GM21529 (cell line): Measurements from ENCODE around the gene ZSWIM8.
"Not testable (repeated sequence)": the region's sequence is repeated elsewhere in the genome, so short reads cannot be mapped to it uniquely, and the experiment has no call there.

Source experiments
- ATAC-seq: cut with Tn5 transposase; IDR thresholded peaks from one replicate; pipeline ENCODE4 v1.9.1; 2021; ENCODE audit not compliant: unreplicated experiment

Gene ZSWIM8

DNA sequence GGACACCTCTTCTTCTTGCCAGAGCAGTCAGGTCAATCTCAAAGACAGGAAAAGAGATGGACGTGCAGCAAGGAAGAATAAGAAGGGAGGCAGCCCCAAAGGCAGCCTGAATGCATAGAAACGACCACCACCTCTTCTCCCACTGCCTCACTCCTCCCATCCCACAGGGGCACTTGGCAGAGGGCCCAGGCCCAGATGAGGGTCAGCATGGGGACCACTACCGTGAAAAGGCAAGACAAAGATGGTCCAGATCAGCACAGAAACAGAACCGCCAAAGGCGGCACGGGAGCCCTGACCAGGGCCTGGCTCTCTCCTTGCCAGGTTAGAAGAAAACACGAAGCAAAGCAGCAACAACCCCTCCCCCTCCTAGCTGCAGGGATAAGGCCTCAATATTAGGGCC, 27.9 kb downstream of the ZSWIM8 start:
- ATAC-seq: no peak

GRCh38 chr10:73814276-73814895, 29.0 kb downstream of the ZSWIM8 start:
- ATAC-seq: no peak

- ATAC-seq: no peak
Measured at GRCh38 chr10:73814896-73815718, 29.7 kb downstream of the ZSWIM8 start.

- ATAC-seq: no peak
Measured at GRCh38 chr10:73815719-73816030, 30.3 kb downstream of the ZSWIM8 start.

GRCh38 chr10:73816917-73817729, 31.7 kb downstream of the ZSWIM8 start:
- no peak for ATAC-seq

GRCh38 chr10:73817826-73818225, 32.4 kb downstream of the ZSWIM8 start:
- no peak for ATAC-seq

- ATAC-seq: no peak
Measured at GRCh38 chr10:73818402-73818801, 33.0 kb downstream of the ZSWIM8 start.

GRCh38 chr10:73819081-73819480, 33.7 kb downstream of the ZSWIM8 start:
- no peak for ATAC-seq

DNA sequence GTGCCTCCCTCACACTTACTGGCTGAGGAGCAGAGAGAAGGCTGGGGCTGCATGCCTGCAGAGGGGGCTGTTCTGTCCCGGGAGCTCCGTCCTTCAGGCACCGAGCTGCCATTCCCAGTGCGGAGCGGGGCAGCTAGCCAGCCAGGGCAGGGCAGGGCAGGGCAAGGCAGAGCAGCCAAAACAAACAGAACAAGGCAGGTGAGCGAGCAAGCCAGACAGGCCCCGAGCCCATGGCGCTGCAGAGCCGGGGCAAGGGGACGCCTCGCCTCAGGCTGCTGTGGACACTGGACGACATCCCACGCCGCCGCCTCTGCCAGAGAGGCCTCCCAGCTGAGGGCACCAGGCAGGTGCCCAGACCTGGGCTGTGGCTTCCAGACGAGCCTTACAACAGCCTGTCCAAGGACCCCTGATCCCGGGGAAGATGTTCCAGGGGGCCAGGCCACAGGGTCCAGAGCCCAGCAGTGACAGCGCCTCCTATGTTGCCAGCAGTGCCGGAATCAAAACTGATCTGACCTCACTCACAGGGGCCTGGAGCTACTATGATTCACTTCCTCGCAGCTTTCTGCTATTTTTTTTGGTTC, 34.2 kb downstream of the ZSWIM8 start:
- ATAC-seq: no peak

- no peak for ATAC-seq
Measured at GRCh38 chr10:73823391-73823790, 38.0 kb downstream of the ZSWIM8 start.

- ATAC-seq: no peak
Measured at GRCh38 chr10:73824146-73824725, 38.8 kb downstream of the ZSWIM8 start.

DNA sequence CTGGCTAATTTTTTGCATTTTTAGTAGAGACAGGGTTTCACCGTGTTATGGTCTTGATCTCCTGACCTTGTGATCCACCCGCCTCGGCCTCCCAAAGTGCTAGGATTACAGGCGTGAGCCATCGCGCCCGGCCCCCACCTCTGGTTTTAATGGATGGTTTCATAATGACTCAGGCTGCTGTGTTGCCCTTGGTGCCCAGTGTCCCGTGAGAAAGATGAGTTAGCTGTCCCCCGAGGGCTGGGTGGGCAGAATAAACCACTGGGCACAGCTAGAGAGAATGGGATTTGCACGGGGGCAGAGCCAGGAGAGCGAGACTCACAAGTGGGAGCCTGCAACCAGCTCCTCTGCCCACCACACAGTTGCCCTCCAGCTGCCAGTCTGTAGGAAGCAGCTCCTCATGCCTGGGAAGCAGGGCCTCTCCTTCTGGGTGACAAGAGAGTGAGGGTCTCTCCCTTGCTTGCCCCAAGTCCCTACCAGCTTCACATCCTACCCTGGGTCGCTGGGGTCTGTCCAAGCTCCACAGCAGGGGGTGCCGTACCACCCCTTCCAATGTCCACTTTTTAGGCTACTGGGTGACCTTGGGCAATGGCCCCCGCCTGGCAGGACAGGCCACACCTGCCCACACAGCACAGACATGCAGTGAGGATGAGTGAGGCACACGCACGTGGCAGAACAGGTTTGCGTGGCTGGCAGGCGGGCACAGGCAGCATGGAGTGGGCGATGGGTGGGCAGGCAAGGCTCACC, 42.1 kb downstream of the ZSWIM8 start:
- ATAC-seq: no peak

- no peak for ATAC-seq
Measured at GRCh38 chr10:73828161-73828560, 42.8 kb downstream of the ZSWIM8 start.

- not testable (repeated sequence) for ATAC-seq
Measured at GRCh38 chr10:73829090-73829489, 43.7 kb downstream of the ZSWIM8 start.

DNA sequence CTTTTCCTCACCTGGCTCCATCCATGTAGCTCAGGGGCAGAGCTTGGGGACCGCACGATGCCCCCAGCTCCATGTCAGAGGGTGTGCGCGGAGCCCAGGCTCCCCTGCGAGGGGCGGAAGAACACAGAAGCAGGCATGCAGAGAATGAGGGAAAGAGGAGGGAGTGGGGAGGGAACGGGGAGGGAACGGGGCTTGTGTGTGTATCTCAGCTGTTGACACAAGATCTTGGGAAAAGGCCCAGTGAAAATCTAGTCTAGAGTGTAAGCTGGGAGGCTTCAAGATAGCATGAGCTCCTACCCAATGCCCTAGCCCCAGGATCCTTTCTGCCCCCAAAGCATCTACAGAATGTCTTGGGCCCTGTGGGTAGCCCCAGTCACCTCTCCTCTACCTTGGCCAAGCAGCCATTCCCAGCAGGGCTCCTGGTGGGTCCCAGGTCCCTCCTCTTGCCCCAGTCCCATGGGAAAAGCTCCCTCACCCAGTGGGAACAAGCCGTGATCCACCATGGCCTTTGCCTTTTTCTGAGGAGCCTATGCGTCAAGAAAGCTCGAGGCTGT, 51.1 kb downstream of the ZSWIM8 start:
- no peak for ATAC-seq

GRCh38 chr10:73837072-73837471, 51.7 kb downstream of the ZSWIM8 start:
- no peak for ATAC-seq

GRCh38 chr10:73838008-73838567, 52.7 kb downstream of the ZSWIM8 start:
- ATAC-seq: no peak

DNA sequence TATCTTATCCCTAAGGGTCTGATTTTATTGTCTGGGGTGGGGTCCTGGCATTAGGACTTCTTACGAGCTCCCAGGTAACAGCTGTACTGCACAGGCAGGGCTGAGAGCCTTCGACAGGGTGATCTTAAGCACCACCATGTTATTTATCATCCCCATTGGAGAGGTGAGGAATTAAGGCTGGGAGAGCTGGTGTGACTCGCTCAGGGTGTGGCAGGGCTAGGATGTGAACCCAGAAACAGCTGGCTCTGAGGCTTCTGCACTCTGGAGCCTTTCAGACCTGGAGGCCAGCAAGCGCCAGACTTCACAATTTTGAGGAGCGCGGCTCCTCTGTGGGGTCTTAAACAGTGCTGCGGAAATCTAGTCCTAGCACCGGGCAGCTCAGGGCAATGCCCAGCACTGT, 53.4 kb downstream of the ZSWIM8 start:
- ATAC-seq: no peak

- no peak for ATAC-seq
Measured at GRCh38 chr10:73839276-73839966, 54.0 kb downstream of the ZSWIM8 start.
